D721Med (cell line): ENCODE results near the gene STX7.

Source experiments
- DNase-seq: peaks from one replicate; pipeline ENCODE4 v3.0.0; 2011; ENCODE audit warnings: low spot score; ENCODE audit not compliant: insufficient read length
- FAIRE-seq: peaks from 2 replicates; lab custom pipeline; 2011; peaks lifted over from hg19 to GRCh38; lab: Jason Lieb, UNC
- CTCF ChIP-seq: IDR thresholded peaks from 2 replicates; pipeline ENCODE4 v1.5.1; 2012; ENCODE audit warnings: mild to moderate bottlenecking, control low read depth; ENCODE audit not compliant: insufficient read depth; ENCODE audit errors: missing control alignments

Gene STX7

DNA sequence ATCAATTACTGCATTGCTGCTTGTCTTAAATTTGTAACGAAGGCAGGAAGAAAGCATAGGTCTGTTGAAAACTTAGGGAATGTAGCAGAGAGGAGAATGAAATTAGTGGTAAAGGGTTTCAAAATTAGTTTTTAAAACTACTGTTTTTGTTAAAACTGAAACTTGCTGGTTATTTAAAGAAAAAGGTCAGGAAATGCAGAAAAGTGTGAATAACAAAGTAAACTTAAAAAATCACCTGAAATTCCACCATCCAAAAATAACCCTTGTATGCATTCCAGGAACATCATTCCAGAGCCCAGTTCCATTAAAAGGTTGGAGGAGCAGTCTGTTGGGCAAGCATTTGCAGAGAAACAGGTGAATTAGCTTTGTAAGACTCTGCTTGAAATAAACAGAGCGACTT lies 108.6 kb downstream of the STX7 start:
- TF ChIP-seq CTCF = no peak
- no peak for FAIRE-seq
- no peak for DNase-seq

DNA sequence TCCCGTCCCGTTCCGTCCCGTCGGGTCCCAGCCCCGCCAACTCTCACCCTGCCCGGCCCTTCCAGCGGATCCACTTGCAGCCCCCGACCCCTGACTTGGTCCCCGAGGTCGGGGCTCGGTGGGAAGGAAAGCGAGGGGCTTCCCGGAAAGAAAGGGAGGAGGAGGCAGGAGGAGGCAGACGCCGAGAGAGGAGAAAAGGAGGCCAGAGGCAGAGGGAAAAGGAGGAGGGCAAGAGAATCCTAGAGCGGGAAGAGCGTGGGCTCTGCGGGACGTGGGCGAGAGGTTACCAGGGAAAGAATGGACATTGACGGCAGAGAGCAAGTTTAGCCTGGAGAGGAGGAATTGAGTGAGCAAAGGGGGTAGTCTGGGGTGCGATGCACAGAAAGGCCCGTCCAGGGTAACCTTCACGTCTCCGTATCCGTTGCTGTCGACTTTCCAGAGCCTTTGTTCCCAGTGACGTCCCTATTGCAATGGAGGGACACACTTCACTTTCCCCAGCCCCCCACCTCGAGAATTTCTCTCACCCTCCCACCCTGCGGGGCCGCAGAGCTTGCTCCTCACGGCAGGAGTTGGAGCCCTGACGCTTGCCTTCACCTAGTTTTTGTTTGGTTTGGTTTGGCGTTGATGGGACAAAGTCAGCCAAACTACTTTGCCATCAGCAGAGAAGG lies 111.2 kb downstream of the STX7 start:
- FAIRE-seq = no peak
- TF ChIP-seq CTCF = no peak
- DNase-seq = no peak

DNA sequence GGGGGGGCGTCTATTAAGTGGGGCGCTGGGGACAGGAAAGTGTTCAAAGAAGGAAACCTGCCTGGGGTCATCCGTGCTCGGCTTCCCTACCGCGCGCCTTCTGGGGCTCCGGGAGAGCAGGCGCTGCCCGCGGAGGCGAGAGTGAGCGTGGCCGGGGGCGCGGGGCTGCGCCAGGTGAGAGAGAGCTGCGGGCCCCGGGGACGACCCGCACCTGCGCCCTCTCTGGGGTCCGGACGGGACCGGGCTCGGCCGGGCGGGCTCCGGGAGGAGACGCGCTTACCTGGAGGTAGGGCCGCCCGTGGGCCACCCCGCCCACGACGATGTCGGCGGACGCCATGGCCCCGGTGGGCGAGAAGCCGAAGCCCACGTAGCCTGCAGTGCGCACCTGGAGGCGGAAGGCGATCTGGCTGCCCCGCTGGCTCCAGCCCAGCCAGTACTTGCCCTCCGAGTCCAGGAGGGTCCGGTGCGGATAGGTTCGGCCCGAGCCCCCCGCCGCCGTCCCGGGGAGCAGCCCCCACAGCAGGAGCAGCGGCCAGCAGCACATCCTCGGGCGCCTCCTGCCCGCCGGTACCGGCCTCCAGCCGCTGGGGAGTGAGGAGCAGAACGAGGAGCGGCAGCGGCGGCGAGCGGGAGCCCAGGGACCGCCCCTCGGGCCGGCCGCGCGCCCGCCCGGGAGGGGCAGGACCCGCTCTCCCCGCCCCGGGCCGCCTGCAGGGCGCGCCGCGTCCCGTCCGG lies 111.9 kb downstream of the STX7 start, which contains the start of gene MOXD1:
TSS of gene MOXD1 (minus strand) at position 593 of the 735 bp plus-strand sequence. CDS start at position 544, 49 bp downstream.
- no peak for FAIRE-seq
- no peak for DNase-seq
- TF ChIP-seq CTCF = no peak

GRCh38 chr6:132400555-132400882 lies 112.4 kb downstream of the STX7 start:
- FAIRE-seq (no peak), DNase-seq (no peak)
- TF ChIP-seq CTCF = no peak

DNA sequence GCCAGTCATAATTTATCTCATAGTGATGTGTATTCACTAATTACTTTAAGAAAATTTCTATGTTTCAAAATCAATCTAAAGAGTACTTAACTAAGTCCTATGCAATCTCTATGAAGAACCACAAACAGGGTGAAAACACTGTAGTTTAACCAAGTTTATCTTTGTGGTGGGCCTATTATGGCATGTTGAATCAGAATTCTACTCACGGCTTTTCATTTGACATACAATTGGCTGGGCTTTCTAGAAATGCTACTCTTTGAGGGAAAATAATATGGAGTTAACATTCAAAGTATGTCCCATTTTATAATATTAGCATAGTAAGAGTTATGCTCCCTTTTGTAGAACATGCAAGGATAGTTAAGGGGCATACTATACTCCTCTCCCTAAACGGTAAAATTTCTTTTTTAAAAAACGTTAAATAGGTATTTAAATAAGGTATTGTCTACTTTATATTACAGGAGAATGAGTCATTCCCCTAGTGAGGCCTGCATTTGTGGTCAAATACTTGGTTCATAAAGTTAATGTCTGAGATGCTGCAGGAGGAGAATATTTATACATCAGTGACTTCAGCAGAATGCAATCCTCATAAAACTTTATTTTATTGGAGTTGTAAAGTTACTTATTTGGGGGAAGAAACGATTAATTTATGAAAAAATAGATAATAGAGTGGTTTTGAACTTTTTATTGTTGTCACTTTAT lies 113.4 kb downstream of the STX7 start:
- DNase-seq (no peak), FAIRE-seq (no peak)
- TF ChIP-seq CTCF = no peak
